GM13977 (cell line): ENCODE data around the gene ROPN1.
"Not testable (repeated sequence)": the region's sequence is repeated elsewhere in the genome, so short reads cannot be mapped to it uniquely, and the experiment has no call there.

Experiments
- DNase-seq: peaks from one replicate; pipeline ENCODE4 v3.0.0; 2012; ENCODE audit warnings: low spot score
- CTCF ChIP-seq: IDR thresholded peaks from 2 replicates; pipeline ENCODE4 v1.5.1; 2012; ENCODE audit warnings: mild to moderate bottlenecking, control low read depth; ENCODE audit not compliant: insufficient read depth; ENCODE audit errors: extremely low read depth, missing control alignments
- in situ Hi-C: fragments of 300-500 bp; cut with MboI; formaldehyde crosslinking; loops from one replicate; pipeline ENCODE4 v1.12.0; 2022; ENCODE audit warnings: low sequenced_read_pairs, low pct_unique_long_range_greater_than_20kb, mixed read lengths, inconsistent platforms; ENCODE audit not compliant: unreplicated experiment

ROPN1 gene

GRCh38 chr3:124016483-124016882, 24.6 kb upstream of the ROPN1 start:
- peak; percentile 43 for TF ChIP-seq CTCF
- DNase-seq, in situ Hi-C loops: not testable (repeated sequence)

DNA sequence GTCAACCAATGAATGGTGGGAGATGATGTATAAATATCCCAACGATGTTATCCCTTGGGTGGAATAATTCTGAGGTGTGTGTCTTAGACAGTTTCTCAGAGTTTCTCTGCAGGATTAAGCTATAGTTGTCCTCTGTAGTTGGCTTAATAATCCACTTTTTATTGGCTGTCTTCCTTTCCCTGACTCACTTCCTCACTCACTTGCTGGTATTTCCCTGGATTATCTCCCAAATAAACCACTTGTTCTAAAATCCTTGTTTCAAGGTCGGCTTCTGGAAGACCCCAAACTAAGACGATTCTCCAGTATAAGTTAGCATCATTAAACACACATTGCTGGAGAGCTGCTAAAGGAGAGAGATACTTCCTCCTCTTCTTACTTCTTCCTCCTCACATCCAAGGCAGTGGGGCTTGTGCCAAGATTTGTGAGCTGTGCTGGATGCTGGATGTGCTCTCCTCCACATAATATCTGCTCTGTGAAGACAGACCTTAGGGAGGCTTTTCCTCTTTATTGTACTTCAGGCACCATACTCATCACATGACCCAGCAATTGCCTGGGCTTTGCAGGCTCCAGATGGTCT, 22.5 kb upstream of the ROPN1 start:
- no peak for TF ChIP-seq CTCF
- in situ Hi-C loops = no loop called here

DNA sequence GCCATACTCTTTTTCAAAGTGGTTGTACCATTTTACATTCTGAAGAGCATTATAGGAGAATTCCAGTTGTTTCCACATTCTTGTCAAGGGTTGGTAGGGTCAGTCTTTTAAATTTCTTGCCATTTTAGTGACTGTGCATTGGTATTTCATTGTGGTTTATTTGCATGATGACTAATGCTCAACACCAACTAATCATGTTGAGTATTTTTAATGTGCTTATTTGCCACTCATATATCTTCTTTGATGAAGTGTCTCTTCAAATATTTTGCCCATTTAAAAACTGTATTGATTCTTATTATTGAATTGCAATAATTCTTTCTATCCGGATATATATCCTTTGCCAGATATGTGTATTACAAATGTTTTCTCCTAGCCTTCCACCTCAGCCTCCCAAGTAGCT, 16.4 kb upstream of the ROPN1 start:
- DNase-seq, in situ Hi-C loops: not testable (repeated sequence)

More for the DNA sequence above, 22.5 kb upstream of the ROPN1 start:
- DNase-seq = no peak

GRCh38 chr3:124007186-124007585, 15.3 kb upstream of the ROPN1 start:
- TF ChIP-seq CTCF = no peak
- in situ Hi-C loops = no loop called here
- DNase-seq = no peak

- in situ Hi-C loops, DNase-seq: not testable (repeated sequence)
Measured at GRCh38 chr3:124002405-124003079, 10.6 kb upstream of the ROPN1 start.

DNA sequence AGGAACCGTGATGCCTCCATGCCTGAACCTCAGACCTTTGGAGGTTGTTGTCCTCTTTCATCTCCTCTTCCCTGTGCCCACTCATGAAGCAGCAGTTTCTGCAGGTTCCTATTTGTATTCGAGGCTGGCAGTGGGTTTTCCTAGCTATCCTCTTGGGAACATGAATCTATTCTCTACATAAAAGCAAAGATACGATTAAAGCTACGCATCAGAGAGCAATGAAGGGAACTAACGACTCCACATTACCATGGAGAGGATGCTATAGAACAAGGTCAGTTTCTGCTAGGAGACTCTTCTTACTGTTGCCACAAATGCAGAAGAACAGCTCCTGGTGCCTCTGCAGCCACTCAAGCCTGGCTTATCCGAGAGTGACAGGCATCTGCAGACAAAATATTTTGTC, 9.4 kb upstream of the ROPN1 start:
- in situ Hi-C loops, DNase-seq: not testable (repeated sequence)

GRCh38 chr3:123997543-123997942, 5.6 kb upstream of the ROPN1 start:
- in situ Hi-C loops = no loop called here
- no peak for DNase-seq
- no peak for TF ChIP-seq CTCF

- in situ Hi-C loops = no loop called here
- no peak for DNase-seq
- TF ChIP-seq CTCF = no peak
Measured at GRCh38 chr3:123993818-123994217, 1.9 kb upstream of the ROPN1 start.
